ENCODE results near the gene CCDC78.

Gene CCDC78

DNA sequence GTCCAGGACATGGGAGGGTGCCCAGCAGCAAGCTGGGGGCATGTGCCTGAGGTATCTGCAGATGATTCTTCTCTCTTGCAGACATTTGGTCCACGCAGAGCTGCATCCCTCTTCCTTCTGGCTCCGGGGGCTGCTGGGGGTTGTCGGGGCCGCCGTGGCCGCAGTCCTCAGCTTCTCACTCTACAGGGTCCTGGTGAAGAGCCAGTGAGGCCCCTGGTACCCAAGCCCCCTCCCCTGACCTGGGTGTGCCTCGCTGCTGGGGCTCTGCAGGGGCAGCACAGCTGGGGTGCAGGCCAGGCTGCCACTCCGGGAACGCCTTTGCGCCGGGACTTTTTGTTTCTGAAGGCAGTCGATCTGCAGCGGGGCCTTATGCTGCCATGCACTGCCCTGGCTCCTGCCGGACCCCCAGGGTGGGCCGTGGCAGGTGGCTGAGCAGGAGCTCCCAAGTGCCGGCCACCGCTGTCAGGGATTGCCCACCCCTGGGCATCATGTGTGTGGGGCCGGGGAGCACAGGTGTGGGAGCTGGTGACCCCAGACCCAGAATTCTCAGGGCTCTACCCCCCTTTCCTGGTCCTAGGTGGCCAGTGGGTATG is 52.7 kb downstream of the CCDC78 start:
- peaks cover 13% of the 10 kb centered on the region for H3K4me1 Mint-ChIP-seq (ENCODE audit: low read depth)
- H3K36me3 Mint-ChIP-seq (ENCODE audit: low read depth) = peaks cover 52% of the 10 kb centered on the region
- peaks cover 9% of the 10 kb centered on the region for H3K27me3 Mint-ChIP-seq
- no peak overlapping the region for H3K27ac Mint-ChIP-seq
- no peak overlapping the region for H3K4me3 Mint-ChIP-seq
- no peaks in the 10 kb centered on the region for H3K9me3 Mint-ChIP-seq
- DNase-seq = no peak

GRCh38 chr16:672851-673250 is 53.4 kb downstream of the CCDC78 start:
- H3K36me3 Mint-ChIP-seq (ENCODE audit: low read depth) = peaks cover 54% of the 10 kb centered on the region
- no peaks in the 10 kb centered on the region for H3K9me3 Mint-ChIP-seq
- no peak overlapping the region for H3K4me3 Mint-ChIP-seq
- H3K4me1 Mint-ChIP-seq (ENCODE audit: low read depth) = peaks cover 13% of the 10 kb centered on the region
- H3K27me3 Mint-ChIP-seq = peaks cover 9% of the 10 kb centered on the region
- no peak overlapping the region for H3K27ac Mint-ChIP-seq
- no peak for DNase-seq

Data from activated T-cell treated with anti-CD3 and anti-CD28 coated beads, Interleukin-2, amount 50 U/mL, for 24 hours (primary cell).